Transverse colon (tissue), 3 donors: Measurements from ENCODE around the gene MECR.

Source experiments
- CTCF ChIP-seq, 5 experiments: fragments of 200-600 bp in 3 of 5; fragments of 450-650 bp in 2 of 5; sonication (generic) in 3 of 5; IDR thresholded peaks; 1 replicate in 2 of 5; 2 replicates in 3 of 5; pipeline ENCODE4 v1.5.1; 2016 to 2017; ENCODE audit warnings: antibody characterized with exemption in 5 of 5, inconsistent platforms in 3 of 5, mild to moderate bottlenecking in 2 of 5, moderate library complexity in 1 of 5
- POLR2A ChIP-seq: fragments of 450-650 bp; IDR thresholded peaks from one replicate; pipeline ENCODE4 v1.6.1; 2016; ENCODE audit warnings: antibody characterized with exemption, mild to moderate bottlenecking, moderate library complexity

- TF ChIP-seq CTCF (IDR thresholded peaks at IDR 0.05) (no peak), POLR2A (no peak)
Measured at GRCh38 chr1:29260531-29260930, 29.8 kb upstream of the MECR start.
